HepG2 (cell line): ENCODE results near the gene GUCY2C. TPM values are rescaled to one million over a fixed set of nuclear protein-coding genes. Genes with fewer than 3 reads are reported as not detected.

Source experiments
- ATAC-seq: fragments of 200-7000 bp; cut with Tn5 transposase; 3 replicates; pipeline ENCODE4 v1.9.1; 2020; ENCODE audit warnings: mild to moderate bottlenecking, moderate library complexity
- BruUV-seq: library from RNA; stranded (reverse); fragments of 400-500 nt; replicated peaks from 2 replicates; lab custom pipeline; 2021; lab: Mats Ljungman, UMichigan
- CTCF ChIA-PET: fragments of 300-600 bp; formaldehyde crosslinking; extraction: SDS; loops from one replicate; lab custom pipeline; 2021; ENCODE audit warnings: low total read pairs, inconsistent platforms, low intra/inter-chr PET ratio; lab: Yijun Ruan, JAX
- POLR2A ChIA-PET: fragments of 350-600 bp; sonication (Branson Sonifier 250); formaldehyde crosslinking; loops from one replicate; lab custom pipeline; 2020; ENCODE audit warnings: antibody characterized with exemption, inconsistent platforms; lab: Yijun Ruan, JAX
- DNase-seq: peaks from one replicate; pipeline ENCODE4 v3.0.0-alpha.2; 2015; ENCODE audit warnings: low spot score
- FAIRE-seq: peaks from 3 replicates; lab custom pipeline; 2011; peaks lifted over from hg19 to GRCh38; lab: Jason Lieb, UNC
- H2AFZ ChIP-seq: one replicate; pipeline ENCODE4 v1.6.1; 2011; ENCODE audit warnings: low read length, inconsistent platforms
- H3K27ac ChIP-seq: fragments of 300-600 bp; 3 replicates; pipeline ENCODE4 v1.8.0; 2011; ENCODE audit warnings: mixed run types, mild to moderate bottlenecking, mixed read lengths, low read length, inconsistent platforms; ENCODE audit not compliant: insufficient read depth; ENCODE audit errors: extremely low read length
- H3K27me3 ChIP-seq, 2 experiments: fragments of 200-600 bp in 1 of 2; 2 replicates in 1 of 2; 3 replicates in 1 of 2; pipeline versions ENCODE4 v1.6.0 to v1.8.0; 2011; ENCODE audit warnings: low read length in 2 of 2, mild to moderate bottlenecking in 2 of 2, moderate library complexity in 2 of 2, inconsistent platforms in 1 of 2; ENCODE audit not compliant: insufficient read depth in 2 of 2, control insufficient read depth in 1 of 2
- H3K36me3 ChIP-seq, 2 experiments: fragments of 200-600 bp in 1 of 2; replicated peaks in 1 of 2; 2 replicates in 1 of 2; 3 replicates in 1 of 2; pipeline versions ENCODE4 v1.5.1 to v1.8.0; 2011; ENCODE audit warnings: low read length in 2 of 2, inconsistent platforms in 1 of 2; ENCODE audit not compliant: insufficient read depth in 2 of 2, control insufficient read depth in 1 of 2
- H3K4me1 ChIP-seq: 2 replicates; pipeline ENCODE4 v1.5.1; 2012; ENCODE audit warnings: low read length, inconsistent platforms; ENCODE audit not compliant: insufficient read depth
- H3K4me2 ChIP-seq: 2 replicates; pipeline ENCODE4 v1.6.0; 2011; ENCODE audit warnings: low read depth, low read length, inconsistent platforms
- H3K4me3 ChIP-seq, 3 experiments: fragments of 200-600 bp in 1 of 3; sonication (generic), shearing (Covaris generic) in 1 of 3; replicated peaks in 1 of 3; 2 replicates each; pipeline ENCODE4 v1.5.1; 2011 to 2016; ENCODE audit warnings: low read length in 3 of 3, inconsistent platforms in 2 of 3, low read depth in 2 of 3, mild to moderate bottlenecking in 2 of 3, control low read depth in 1 of 3, mixed read lengths in 1 of 3; ENCODE audit not compliant: insufficient read depth in 1 of 3
- H3K79me2 ChIP-seq: one replicate; pipeline ENCODE4 v1.6.1; 2011; ENCODE audit warnings: low read length, inconsistent platforms; ENCODE audit not compliant: insufficient read depth
- H3K9ac ChIP-seq: 2 replicates; pipeline ENCODE4 v1.6.0; 2011; ENCODE audit warnings: mild to moderate bottlenecking, low read depth, low read length, inconsistent platforms; ENCODE audit not compliant: insufficient read depth
- H3K9me3 ChIP-seq: 2 replicates; pipeline ENCODE4 v1.5.1; 2012; ENCODE audit warnings: mild to moderate bottlenecking, low read length
- H4K20me1 ChIP-seq: 2 replicates; pipeline ENCODE4 v1.6.0; 2011; ENCODE audit warnings: inconsistent platforms, mild to moderate bottlenecking, low read length, moderate library complexity; ENCODE audit not compliant: insufficient read depth
- FUBP1 ChIP-seq: sonication (generic); formaldehyde crosslinking; IDR thresholded peaks from 2 replicates; pipeline ENCODE4 v1.5.1; 2020; ENCODE audit warnings: missing genetic modification reagents, mild to moderate bottlenecking, borderline replicate concordance
- HNF1B ChIP-seq: sonication (generic); formaldehyde crosslinking; IDR thresholded peaks from 2 replicates; pipeline ENCODE4 v1.5.1; 2020; ENCODE audit warnings: mild to moderate bottlenecking, moderate library complexity, missing genetic modification reagents
- HNRNPL ChIP-seq: fragments of 200-400 bp; formaldehyde crosslinking; IDR thresholded peaks from 2 replicates; pipeline ENCODE4 v1.6.1; 2017; ENCODE audit warnings: mild to moderate bottlenecking, low read depth, low read length
- MEIS1 ChIP-seq: sonication (generic); formaldehyde crosslinking; IDR thresholded peaks from 2 replicates; pipeline ENCODE4 v1.9.0; 2021; ENCODE audit warnings: mild to moderate bottlenecking, missing genetic modification reagents, moderate library complexity, borderline replicate concordance
- MTF1 ChIP-seq: sonication (generic); formaldehyde crosslinking; IDR thresholded peaks from 2 replicates; pipeline ENCODE4 v1.5.0; 2020; ENCODE audit warnings: missing genetic modification reagents
- MXD4 ChIP-seq: IDR thresholded peaks from 2 replicates; pipeline ENCODE4 v1.6.1; 2016; ENCODE audit warnings: mild to moderate bottlenecking, missing biosample characterization, missing genetic modification reagents
- PAX8 ChIP-seq: sonication (generic); formaldehyde crosslinking; IDR thresholded peaks from 2 replicates; pipeline ENCODE4 v1.8.0; 2022; ENCODE audit warnings: mild to moderate bottlenecking, missing genetic modification reagents, borderline replicate concordance
- PHF21A ChIP-seq: sonication (generic); formaldehyde crosslinking; IDR thresholded peaks from 2 replicates; pipeline ENCODE4 v1.5.0; 2020; ENCODE audit warnings: mild to moderate bottlenecking, missing genetic modification reagents
- POLR2AphosphoS2 ChIP-seq: IDR thresholded peaks from 2 replicates; pipeline ENCODE4 v1.6.1; 2011; ENCODE audit warnings: low read depth, low read length, improper control_type of control experiment
- RBFOX2 ChIP-seq: fragments of 200-400 bp; formaldehyde crosslinking; IDR thresholded peaks from 2 replicates; pipeline ENCODE4 v1.6.1; 2017; ENCODE audit warnings: low read depth, mild to moderate bottlenecking, low read length
- SRY ChIP-seq: sonication (generic); formaldehyde crosslinking; IDR thresholded peaks from 2 replicates; pipeline ENCODE4 v1.8.0; 2022; ENCODE audit warnings: mild to moderate bottlenecking, missing genetic modification reagents
- TEAD2 ChIP-seq: sonication (generic); formaldehyde crosslinking; IDR thresholded peaks from 2 replicates; pipeline ENCODE4 v1.9.0; 2021; ENCODE audit warnings: missing genetic modification reagents
- ZNF564 ChIP-seq: sonication (generic); formaldehyde crosslinking; IDR thresholded peaks from 2 replicates; pipeline ENCODE4 v1.8.1; 2023; ENCODE audit warnings: mild to moderate bottlenecking, missing genetic modification reagents
- ZNF660 ChIP-seq: sonication (generic); formaldehyde crosslinking; IDR thresholded peaks from 2 replicates; pipeline ENCODE4 v1.5.1; 2020; ENCODE audit warnings: mild to moderate bottlenecking, low read depth, missing genetic modification reagents, borderline replicate concordance
- WGBS: methylation state at CpG from one replicate; pipeline ENCODE4 v1.1.6; 2017; ENCODE audit warnings: low lambda C conversion rate; 5-methylcytosine and 5-hydroxymethylcytosine counted together
- in situ Hi-C: cut with HindIII; loops from 2 replicates; pipeline ENCODE4 v1.10.0; 2017; ENCODE audit warnings: low pct_unique_long_range_greater_than_20kb; ENCODE audit not compliant: extremely low pct_ligation_motif_present
- intact Hi-C: fragments of 100-400 bp; cut with micrococcal nuclease; formaldehyde crosslinking; loops from one replicate; pipeline ENCODE4 v1.10.0; 2022; ENCODE audit not compliant: unreplicated experiment
- polyA plus RNA-seq, 8 experiments: library from polyadenylated mRNA; depleted of rRNA in 3 of 8; stranded (reverse) in 7 of 8; unstranded in 1 of 8; fragments of >200 nt; fragmentation: Illumina TruSeq in 4 of 8; extraction: Trizol in 4 of 8; gene quantifications; 2 replicates each; pipeline versions ENCODE4 v1.2.1 to v1.2.3, GENCODE V29; 2011 to 2016; ENCODE audit warnings: low read depth in 4 of 8, missing spikeins in 1 of 8, mixed read lengths in 1 of 8; ENCODE audit not compliant: insufficient read depth in 1 of 8
- total RNA-seq, 5 experiments: library from RNA; depleted of rRNA; stranded (reverse); fragments of >200 nt; fragmentation: Illumina TruSeq; extraction: Trizol; gene quantifications; 2 replicates each; pipeline ENCODE4 v1.2.3, GENCODE V29; 2016; ENCODE audit warnings: low read depth in 1 of 5
- TF ChIP-seq, protein P1 (sequence below): sonication (generic); formaldehyde crosslinking; IDR thresholded peaks from 2 replicates; pipeline ENCODE4 v1.4.0; 2020; ENCODE audit warnings: low read depth, missing genetic modification reagents

Gene GUCY2C
- total and polyA plus RNA-seq, 2 of the 13 experiments (the other 11 are each of a cell fraction or from before 2014, with no cell fraction given): not detected

DNA sequence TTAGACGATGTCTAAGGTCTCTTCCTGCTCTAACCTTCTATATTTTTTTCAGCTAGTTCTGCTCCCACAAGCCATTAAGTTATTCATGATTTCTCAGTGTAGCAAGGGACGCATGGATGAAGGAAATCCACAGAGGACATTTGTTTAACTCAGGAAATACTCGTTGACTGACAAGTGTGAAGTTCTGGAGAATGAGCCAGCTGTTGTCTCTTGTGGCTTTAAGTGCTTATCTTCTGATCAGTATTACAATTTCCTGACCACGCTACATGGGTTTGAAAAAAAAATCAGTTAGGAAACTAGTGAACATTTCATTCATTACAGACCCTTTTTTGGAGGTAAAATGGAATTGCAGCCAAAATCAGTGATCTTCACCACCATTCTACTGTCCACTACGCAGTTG is 53.1 kb downstream of the GUCY2C start:
- POLR2A ChIA-PET: no interaction called here
- no peak for TF ChIP-seq HNRNPL
- TF ChIP-seq SRY (CRISPR knock-in tag): no peak
- TF ChIP-seq POLR2AphosphoS2: no peak
- no peak for TF ChIP-seq ZNF660 (CRISPR knock-in tag)
- TF ChIP-seq PAX8: no peak
- TF ChIP-seq ZNF564 (CRISPR knock-in tag): no peak
- TF ChIP-seq RBFOX2: no peak
- TF ChIP-seq FUBP1: no peak
- TF ChIP-seq PHF21A (CRISPR knock-in tag): no peak
- TF ChIP-seq MEIS1: no peak
- no peak for TF ChIP-seq TEAD2 (CRISPR knock-in tag)
- no peak for TF ChIP-seq MTF1 (CRISPR knock-in tag)
- TF ChIP-seq, protein P1, sequence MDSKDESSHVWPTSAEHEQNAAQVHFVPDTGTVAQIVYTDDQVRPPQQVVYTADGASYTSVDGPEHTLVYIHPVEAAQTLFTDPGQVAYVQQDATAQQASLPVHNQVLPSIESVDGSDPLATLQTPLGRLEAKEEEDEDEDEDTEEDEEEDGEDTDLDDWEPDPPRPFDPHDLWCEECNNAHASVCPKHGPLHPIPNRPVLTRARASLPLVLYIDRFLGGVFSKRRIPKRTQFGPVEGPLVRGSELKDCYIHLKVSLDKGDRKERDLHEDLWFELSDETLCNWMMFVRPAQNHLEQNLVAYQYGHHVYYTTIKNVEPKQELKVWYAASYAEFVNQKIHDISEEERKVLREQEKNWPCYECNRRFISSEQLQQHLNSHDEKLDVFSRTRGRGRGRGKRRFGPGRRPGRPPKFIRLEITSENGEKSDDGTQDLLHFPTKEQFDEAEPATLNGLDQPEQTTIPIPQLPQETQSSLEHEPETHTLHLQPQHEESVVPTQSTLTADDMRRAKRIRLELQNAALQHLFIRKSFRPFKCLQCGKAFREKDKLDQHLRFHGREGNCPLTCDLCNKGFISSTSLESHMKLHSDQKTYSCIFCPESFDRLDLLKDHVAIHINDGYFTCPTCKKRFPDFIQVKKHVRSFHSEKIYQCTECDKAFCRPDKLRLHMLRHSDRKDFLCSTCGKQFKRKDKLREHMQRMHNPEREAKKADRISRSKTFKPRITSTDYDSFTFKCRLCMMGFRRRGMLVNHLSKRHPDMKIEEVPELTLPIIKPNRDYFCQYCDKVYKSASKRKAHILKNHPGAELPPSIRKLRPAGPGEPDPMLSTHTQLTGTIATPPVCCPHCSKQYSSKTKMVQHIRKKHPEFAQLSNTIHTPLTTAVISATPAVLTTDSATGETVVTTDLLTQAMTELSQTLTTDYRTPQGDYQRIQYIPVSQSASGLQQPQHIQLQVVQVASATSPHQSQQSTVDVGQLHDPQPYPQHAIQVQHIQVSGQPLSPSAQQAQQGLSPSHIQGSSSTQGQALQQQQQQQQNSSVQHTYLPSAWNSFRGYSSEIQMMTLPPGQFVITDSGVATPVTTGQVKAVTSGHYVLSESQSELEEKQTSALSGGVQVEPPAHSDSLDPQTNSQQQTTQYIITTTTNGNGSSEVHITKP: no peak
- TF ChIP-seq MXD4 (CRISPR knock-in tag): no peak
- no peak for TF ChIP-seq HNF1B (CRISPR knock-in tag)
- no peak overlapping the region for H3K4me3 ChIP-seq
- no peaks in the 10 kb centered on the region for H3K4me1 ChIP-seq
- no TSS peak for BruUV-seq
- no peaks in the 10 kb centered on the region for H4K20me1 ChIP-seq
- no peaks in the 10 kb centered on the region for H3K79me2 ChIP-seq
- CTCF ChIA-PET: no interaction called here
- H3K36me3 ChIP-seq: no peaks in the 10 kb centered on the region
- H3K9me3 ChIP-seq: no peaks in the 10 kb centered on the region; the same call in 1 of the 2 replicates
- in situ Hi-C loops: no loop called here
- ATAC-seq: no peak
- WGBS: 25% methylated on average over 5 of the region's 5 CpGs
- no peak for FAIRE-seq
- H3K9ac ChIP-seq: no peak overlapping the region
- H3K27me3 ChIP-seq: no peaks in the 10 kb centered on the region
- no peak overlapping the region for H2AFZ ChIP-seq
- no peak overlapping the region for H3K4me2 ChIP-seq
- no peak overlapping the region for H3K27ac ChIP-seq
- no peak for DNase-seq
- intact Hi-C loops: no loop called here
